Left ventricle myocardium inferior (tissue), 1 donor: ENCODE measurements around the gene CDS2. TPM values are rescaled to one million over a fixed set of nuclear protein-coding genes. Genes with fewer than 3 reads are reported as not detected.

Experiments used
- DNase-seq: peaks from one replicate; pipeline ENCODE4 v3.0.0-alpha.2; 2020
- H3K27ac ChIP-seq: fragments of 200-600 bp; replicated peaks from 2 replicates; pipeline ENCODE4 v1.8.0; 2021
- H3K27me3 ChIP-seq: fragments of 200-600 bp; 2 replicates; pipeline ENCODE4 v1.8.0; 2021; ENCODE audit warnings: low read depth
- H3K36me3 ChIP-seq: fragments of 200-600 bp; 2 replicates; pipeline ENCODE4 v1.8.0; 2021
- H3K4me1 ChIP-seq: fragments of 200-600 bp; 2 replicates; pipeline ENCODE4 v1.8.0; 2021
- H3K4me3 ChIP-seq: fragments of 200-600 bp; 2 replicates; pipeline ENCODE4 v1.8.0; 2021; ENCODE audit warnings: mild to moderate bottlenecking, moderate library complexity
- H3K9me3 ChIP-seq: fragments of 200-600 bp; replicated peaks from 2 replicates; pipeline ENCODE4 v1.8.0; 2021
- intact Hi-C: fragments of 100-400 bp; cut with micrococcal nuclease; formaldehyde crosslinking; loops from one replicate; pipeline ENCODE4 v1.11.0; 2022
- total RNA-seq: library from RNA; stranded (reverse); fragmentation: NEBNext Ultra II Directional; extraction: Animal tissue kit (Norgen Biotek cat#: 25700); gene quantifications from one replicate; pipeline ENCODE4 v1.2.1, GENCODE V29; 2021
- TF ChIP-seq, protein P1 (sequence below): fragments of 200-600 bp; IDR thresholded peaks from 2 replicates; pipeline ENCODE4 v1.8.0; 2021; ENCODE audit warnings: antibody characterized with exemption, mild to moderate bottlenecking, borderline replicate concordance
- donor health status: DM: no; HTN: yes; CAD: no; lungs with severe emphysema.

Gene CDS2
- total RNA-seq, 1 donor from 2014 or later = 79.0 TPM

DNA sequence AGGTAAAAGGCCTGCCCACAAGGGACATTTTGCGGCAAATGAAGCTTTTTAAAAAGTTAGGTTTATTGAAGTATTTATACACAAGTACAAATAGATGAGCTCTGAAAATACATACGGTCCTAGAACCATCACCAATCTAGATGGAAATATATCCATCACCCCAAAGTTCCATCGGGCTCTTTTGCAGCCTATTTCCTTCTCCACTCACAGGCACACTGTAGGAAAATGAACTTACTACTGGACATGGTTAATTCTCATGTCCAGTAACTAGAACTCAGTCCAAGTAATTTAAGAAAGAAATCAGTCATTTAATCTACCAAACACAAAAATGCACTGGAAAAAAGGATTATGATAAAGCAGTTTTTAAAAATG, 13.2 kb upstream of the CDS2 start:
- TF ChIP-seq, protein P1, sequence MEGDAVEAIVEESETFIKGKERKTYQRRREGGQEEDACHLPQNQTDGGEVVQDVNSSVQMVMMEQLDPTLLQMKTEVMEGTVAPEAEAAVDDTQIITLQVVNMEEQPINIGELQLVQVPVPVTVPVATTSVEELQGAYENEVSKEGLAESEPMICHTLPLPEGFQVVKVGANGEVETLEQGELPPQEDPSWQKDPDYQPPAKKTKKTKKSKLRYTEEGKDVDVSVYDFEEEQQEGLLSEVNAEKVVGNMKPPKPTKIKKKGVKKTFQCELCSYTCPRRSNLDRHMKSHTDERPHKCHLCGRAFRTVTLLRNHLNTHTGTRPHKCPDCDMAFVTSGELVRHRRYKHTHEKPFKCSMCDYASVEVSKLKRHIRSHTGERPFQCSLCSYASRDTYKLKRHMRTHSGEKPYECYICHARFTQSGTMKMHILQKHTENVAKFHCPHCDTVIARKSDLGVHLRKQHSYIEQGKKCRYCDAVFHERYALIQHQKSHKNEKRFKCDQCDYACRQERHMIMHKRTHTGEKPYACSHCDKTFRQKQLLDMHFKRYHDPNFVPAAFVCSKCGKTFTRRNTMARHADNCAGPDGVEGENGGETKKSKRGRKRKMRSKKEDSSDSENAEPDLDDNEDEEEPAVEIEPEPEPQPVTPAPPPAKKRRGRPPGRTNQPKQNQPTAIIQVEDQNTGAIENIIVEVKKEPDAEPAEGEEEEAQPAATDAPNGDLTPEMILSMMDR = no peak
- H3K9me3 ChIP-seq = no peaks in the 10 kb centered on the region
- intact Hi-C loops = no loop called here
- H3K4me3 ChIP-seq = peak overlapping the region; percentile 86
- peak overlapping the region; percentile 97 for H3K27ac ChIP-seq
- no peaks in the 10 kb centered on the region for H3K27me3 ChIP-seq
- DNase-seq = no peak
- peaks cover 70% of the 10 kb centered on the region for H3K36me3 ChIP-seq
- peaks cover 33% of the 10 kb centered on the region for H3K4me1 ChIP-seq

DNA sequence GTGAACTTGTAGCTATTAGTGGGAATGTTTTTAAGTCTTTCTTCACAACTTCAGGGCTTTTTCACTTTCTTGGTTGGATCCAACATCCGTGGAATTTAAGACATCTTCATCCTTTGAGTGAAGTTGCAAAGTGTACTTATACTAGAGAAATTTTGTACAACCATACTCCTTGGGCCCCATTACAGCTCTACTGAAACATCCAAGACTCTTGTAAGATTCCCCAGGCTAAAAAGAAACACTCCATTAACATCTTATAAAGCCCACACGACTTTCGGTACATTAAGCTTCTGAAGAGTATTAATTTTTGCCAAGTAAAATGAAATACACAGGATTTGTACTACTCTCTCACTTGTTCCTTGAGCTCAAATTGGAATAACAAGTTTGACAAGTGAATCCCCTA, 12.4 kb upstream of the CDS2 start:
- intact Hi-C loops = no loop called here
- no peak for DNase-seq
- peaks cover 62% of the 10 kb centered on the region for H3K36me3 ChIP-seq

DNA sequence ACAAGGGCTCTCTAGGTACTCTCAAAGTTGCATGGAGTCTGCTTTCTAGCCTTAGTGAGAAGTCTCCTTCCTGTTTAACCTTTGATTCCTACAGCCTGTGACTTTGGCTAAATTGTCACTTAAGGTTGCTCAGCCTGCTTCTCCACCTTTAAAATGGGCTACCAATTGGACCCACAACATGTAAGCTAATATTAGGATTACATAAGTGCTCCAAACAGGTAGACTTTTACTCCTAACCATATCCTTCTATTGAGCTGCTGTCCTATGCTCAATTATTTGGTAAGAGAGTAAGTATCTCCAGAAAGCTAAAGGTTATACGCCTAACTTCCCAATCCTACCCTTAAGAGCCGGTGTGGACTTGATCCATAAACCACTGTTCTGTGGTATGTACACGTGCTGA, 9.9 kb upstream of the CDS2 start:
- TF ChIP-seq, protein P1 = no peak
- no peak for DNase-seq
- Histone ChIP-seq H3K27me3 (no peaks in the 10 kb centered on the region), H3K4me1 (peaks cover 48% of the 10 kb centered on the region), H3K36me3 (peaks cover 43% of the 10 kb centered on the region), H3K4me3 (no peak overlapping the region), H3K9me3 (no peaks in the 10 kb centered on the region), H3K27ac (no peak overlapping the region)
- intact Hi-C loops = no loop called here

More for the DNA sequence above, 12.4 kb upstream of the CDS2 start:
- H3K27me3 ChIP-seq = no peaks in the 10 kb centered on the region
- H3K4me3 ChIP-seq = no peak overlapping the region
- TF ChIP-seq, protein P1 = no peak
- no peaks in the 10 kb centered on the region for H3K9me3 ChIP-seq
- H3K27ac ChIP-seq = no peak overlapping the region
- H3K4me1 ChIP-seq = peaks cover 41% of the 10 kb centered on the region

DNA sequence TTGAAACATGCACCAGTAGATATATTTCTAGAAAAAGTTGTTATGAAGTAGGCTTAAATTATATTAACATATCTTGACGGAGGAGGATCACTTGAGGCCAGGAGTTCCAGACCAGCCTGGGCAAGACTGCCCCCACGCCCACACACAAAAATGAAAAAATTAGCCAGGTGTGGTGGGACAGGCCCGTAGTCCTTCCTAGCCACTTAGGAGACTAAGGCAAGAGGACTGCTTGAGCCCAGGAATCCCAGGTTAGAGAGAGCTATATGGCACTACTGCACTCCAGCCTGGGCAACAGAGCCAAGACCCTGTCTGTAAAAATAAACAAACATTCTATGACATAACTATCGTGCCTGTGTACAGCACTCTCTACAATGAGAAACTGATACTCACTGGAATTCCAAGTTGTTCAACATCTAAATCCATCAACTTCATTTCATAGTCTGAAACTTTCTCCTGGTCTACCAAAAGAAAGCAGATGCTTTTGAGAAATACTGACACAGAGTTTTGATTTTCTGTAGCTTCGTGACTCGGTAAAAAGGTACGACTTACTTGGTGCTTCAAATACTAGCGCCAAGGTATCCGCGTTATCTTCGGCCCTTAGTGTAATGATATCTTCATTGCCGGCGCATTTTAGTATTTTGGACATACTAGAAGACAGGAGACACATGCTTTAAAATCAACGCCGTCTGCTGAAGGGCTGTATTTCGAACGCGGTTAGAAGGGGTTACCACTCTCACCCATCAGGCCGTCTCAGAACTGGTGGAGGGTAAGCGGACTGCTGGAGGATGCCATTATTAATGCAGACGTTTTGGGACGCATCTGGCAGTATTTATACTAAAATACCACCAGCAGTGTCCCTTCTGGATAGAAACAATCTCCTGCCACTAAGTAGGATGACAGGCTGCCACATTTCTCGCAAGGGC, 8.3 kb upstream of the CDS2 start:
- Histone ChIP-seq H3K9me3 (no peaks in the 10 kb centered on the region), H3K36me3 (peaks cover 43% of the 10 kb centered on the region), H3K27me3 (no peaks in the 10 kb centered on the region), H3K4me3 (peak overlapping the region; percentile 92), H3K27ac (peak overlapping the region; percentile 94), H3K4me1 (peaks cover 45% of the 10 kb centered on the region)
- DNase-seq = no peak
- intact Hi-C loops = no loop called here
- TF ChIP-seq, protein P1 = no peak

GRCh38 chr20:5119143-5119434, 7.7 kb upstream of the CDS2 start:
- no peak for DNase-seq
- Histone ChIP-seq H3K4me3 (peak overlapping the region; percentile 92), H3K27ac (peak overlapping the region; percentile 94), H3K9me3 (no peaks in the 10 kb centered on the region), H3K4me1 (peaks cover 41% of the 10 kb centered on the region), H3K36me3 (peaks cover 42% of the 10 kb centered on the region), H3K27me3 (no peaks in the 10 kb centered on the region)
- TF ChIP-seq, protein P1 = no peak
- intact Hi-C loops = no loop called here
